ENCODE data around the gene OPA1.

Gene OPA1

DNA sequence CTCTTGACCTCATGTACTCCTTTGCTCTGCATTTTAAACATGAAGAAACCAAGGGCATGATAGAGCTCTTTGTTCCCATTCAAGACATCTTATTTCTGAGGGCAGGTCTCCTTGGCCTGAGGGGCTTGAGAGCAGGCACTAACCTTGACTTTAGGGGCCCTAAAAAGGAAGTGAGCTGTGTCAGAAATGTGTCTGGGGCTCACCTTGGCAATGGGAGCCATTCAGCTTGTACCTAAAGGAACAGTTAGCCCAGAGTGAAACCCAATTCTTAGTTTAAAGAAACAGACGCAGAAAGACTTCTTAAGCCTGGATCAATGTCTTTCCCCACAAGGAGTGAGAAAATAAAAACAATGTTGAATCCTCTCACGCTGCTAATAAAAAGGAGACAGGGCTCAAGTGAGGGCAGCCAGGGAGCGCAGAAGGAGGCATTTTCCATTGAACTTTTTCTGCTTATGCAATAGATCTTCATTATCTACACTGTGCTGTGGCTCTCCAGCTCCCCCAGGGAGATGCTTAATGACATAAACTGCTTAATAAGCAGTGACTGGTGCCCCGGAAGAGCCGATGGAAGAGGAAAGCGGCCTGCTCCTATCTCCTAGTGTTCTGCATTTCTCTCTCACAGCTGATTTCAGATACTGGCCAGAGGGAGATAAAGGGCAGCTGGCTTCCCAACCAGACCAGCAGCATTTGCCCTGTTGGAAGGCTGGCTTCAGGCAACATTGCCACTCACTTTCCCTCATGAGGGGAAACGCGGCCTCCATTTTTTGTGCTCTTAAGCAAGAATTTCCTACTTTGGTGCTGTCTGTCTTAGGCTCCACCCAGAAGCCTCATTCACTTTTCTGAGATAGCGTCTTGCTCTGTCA, 152.0 kb downstream of the OPA1 start:
- Histone ChIP-seq H3K36me3 (ENCODE audit: control insufficient read depth, low read length) (no peaks in the 10 kb centered on the region), H3K9me3 (ENCODE audit: control insufficient read depth, insufficient read depth, low read length) (no peaks in the 10 kb centered on the region), H3K4me1 (ENCODE audit: control insufficient read depth, low read length) (peaks cover 6% of the 10 kb centered on the region), H3K4me2 (ENCODE audit: low read length) (no peak overlapping the region), H3F3A (ENCODE audit: control insufficient read depth, insufficient read depth) (no peaks in the 10 kb centered on the region), H3K9me2 (replicated peaks; ENCODE audit: control insufficient read depth, low read length) (no peaks in the 10 kb centered on the region), H3K4me3 (ENCODE audit: low read length) (no peak overlapping the region), H3K79me2 (ENCODE audit: control insufficient read depth, low read length) (no peaks in the 10 kb centered on the region), H3K27me3 (ENCODE audit: control insufficient read depth, low read length) (peaks cover 18% of the 10 kb centered on the region), H3K27ac (ENCODE audit: low read depth, low read length) (no peak overlapping the region), H4K20me1 (ENCODE audit: control insufficient read depth, insufficient read depth, low read depth, low read length) (no peaks in the 10 kb centered on the region)
- no peak for TF ChIP-seq EZH2phosphoT487 (IDR thresholded peaks at IDR 0.05; ENCODE audit: borderline replicate concordance, low read length)
- TF ChIP-seq, protein P1, sequence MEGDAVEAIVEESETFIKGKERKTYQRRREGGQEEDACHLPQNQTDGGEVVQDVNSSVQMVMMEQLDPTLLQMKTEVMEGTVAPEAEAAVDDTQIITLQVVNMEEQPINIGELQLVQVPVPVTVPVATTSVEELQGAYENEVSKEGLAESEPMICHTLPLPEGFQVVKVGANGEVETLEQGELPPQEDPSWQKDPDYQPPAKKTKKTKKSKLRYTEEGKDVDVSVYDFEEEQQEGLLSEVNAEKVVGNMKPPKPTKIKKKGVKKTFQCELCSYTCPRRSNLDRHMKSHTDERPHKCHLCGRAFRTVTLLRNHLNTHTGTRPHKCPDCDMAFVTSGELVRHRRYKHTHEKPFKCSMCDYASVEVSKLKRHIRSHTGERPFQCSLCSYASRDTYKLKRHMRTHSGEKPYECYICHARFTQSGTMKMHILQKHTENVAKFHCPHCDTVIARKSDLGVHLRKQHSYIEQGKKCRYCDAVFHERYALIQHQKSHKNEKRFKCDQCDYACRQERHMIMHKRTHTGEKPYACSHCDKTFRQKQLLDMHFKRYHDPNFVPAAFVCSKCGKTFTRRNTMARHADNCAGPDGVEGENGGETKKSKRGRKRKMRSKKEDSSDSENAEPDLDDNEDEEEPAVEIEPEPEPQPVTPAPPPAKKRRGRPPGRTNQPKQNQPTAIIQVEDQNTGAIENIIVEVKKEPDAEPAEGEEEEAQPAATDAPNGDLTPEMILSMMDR (IDR thresholded peaks at IDR 0.05; ENCODE audit: low read depth, low read length, poor library complexity, severe bottlenecking): no peak

DNA sequence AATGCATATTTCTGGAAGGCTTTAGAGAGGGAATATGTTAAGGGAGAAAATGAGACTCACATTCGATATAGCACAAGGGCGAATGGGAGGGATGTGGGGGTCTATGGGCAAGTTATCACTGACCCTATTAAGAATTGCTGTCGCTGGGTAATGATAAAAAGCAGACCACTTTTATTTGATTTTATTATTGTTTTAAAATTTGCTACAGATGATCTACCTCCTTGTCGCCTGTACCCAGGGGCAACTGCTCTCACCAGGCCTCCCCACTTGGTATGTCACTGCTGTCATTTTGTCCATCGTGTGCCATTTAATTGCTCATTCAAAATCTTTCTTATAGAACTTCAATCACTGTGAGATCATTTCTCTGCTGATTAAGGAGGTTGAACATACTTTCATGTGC, 153.8 kb downstream of the OPA1 start:
- peaks cover 16% of the 10 kb centered on the region for H3K27me3 ChIP-seq (ENCODE audit: control insufficient read depth, low read length)
- no peak overlapping the region for H3K4me2 ChIP-seq (ENCODE audit: low read length)
- no peak overlapping the region for H3K4me3 ChIP-seq (ENCODE audit: low read length)
- TF ChIP-seq, protein P1 (IDR thresholded peaks at IDR 0.05; ENCODE audit: low read depth, low read length, poor library complexity, severe bottlenecking): no peak
- no peak for TF ChIP-seq EZH2phosphoT487 (IDR thresholded peaks at IDR 0.05; ENCODE audit: borderline replicate concordance, low read length)
- H3F3A ChIP-seq (ENCODE audit: control insufficient read depth, insufficient read depth): no peaks in the 10 kb centered on the region
- H3K9me3 ChIP-seq (ENCODE audit: control insufficient read depth, insufficient read depth, low read length): no peaks in the 10 kb centered on the region
- no peaks in the 10 kb centered on the region for H3K9me2 ChIP-seq (replicated peaks; ENCODE audit: control insufficient read depth, low read length)
- no peak overlapping the region for H3K27ac ChIP-seq (ENCODE audit: low read depth, low read length)
- peaks cover 6% of the 10 kb centered on the region for H3K4me1 ChIP-seq (ENCODE audit: control insufficient read depth, low read length)
- H3K36me3 ChIP-seq (ENCODE audit: control insufficient read depth, low read length): no peaks in the 10 kb centered on the region
- H4K20me1 ChIP-seq (ENCODE audit: control insufficient read depth, insufficient read depth, low read depth, low read length): no peaks in the 10 kb centered on the region
- no peaks in the 10 kb centered on the region for H3K79me2 ChIP-seq (ENCODE audit: control insufficient read depth, low read length)

Measured in DOHH2 (cell line).